Skin epidermis (tissue), 12 donors: ENCODE measurements around the gene CLPTM1L.

ENCODE experiments used
- H3K27ac ChIP-seq, 21 experiments: fragments of 200-600 bp; sonication (generic) in 11 of 21; one replicate each; pipeline ENCODE4 v1.5.0; 2020; ENCODE audit warnings: mild to moderate bottlenecking in 3 of 21, inconsistent platforms in 2 of 21, moderate library complexity in 2 of 21
- H3K4me3 ChIP-seq, 7 experiments: fragments of 200-600 bp; sonication (generic) in 2 of 7; one replicate each; pipeline ENCODE4 v1.5.0; 2020; ENCODE audit warnings: inconsistent platforms in 2 of 7, mild to moderate bottlenecking in 2 of 7, moderate library complexity in 1 of 7

Gene CLPTM1L

GRCh38 chr5:1344975-1345838 lies at the start of gene CLPTM1L:
TSS of gene CLPTM1L (minus strand) at chr5:1345099. CDS start at chr5:1344841, 258 bp downstream.
- peak within 1 kb of the TSS; percentile 81 to 96 (median 89) for H3K4me3 ChIP-seq
- peak within 1 kb of the TSS; percentile 82 to 99 (median 94) for H3K27ac ChIP-seq

- no peak overlapping the region for H3K27ac ChIP-seq
- H3K4me3 ChIP-seq: no peak overlapping the region
Observed at GRCh38 chr5:1393571-1394501, 48.9 kb upstream of the CLPTM1L start.

- no peak overlapping the region for H3K27ac ChIP-seq
- H3K4me3 ChIP-seq: no peak overlapping the region
Observed at GRCh38 chr5:1392801-1393565, 48.1 kb upstream of the CLPTM1L start.

- H3K27ac ChIP-seq: no peak overlapping the region
Observed at GRCh38 chr5:1392261-1392660, 47.4 kb upstream of the CLPTM1L start.

GRCh38 chr5:1391691-1392090 lies 46.8 kb upstream of the CLPTM1L start:
- Histone ChIP-seq H3K27ac (no peak overlapping the region), H3K4me3 (no peak overlapping the region)

More at GRCh38 chr5:1392261-1392660, 47.4 kb upstream of the CLPTM1L start:
- no peak overlapping the region for H3K4me3 ChIP-seq

- Histone ChIP-seq H3K4me3 (no peak overlapping the region), H3K27ac (no peak overlapping the region)
Observed at GRCh38 chr5:1390861-1391600, 46.1 kb upstream of the CLPTM1L start.

GRCh38 chr5:1390333-1390732 lies 45.4 kb upstream of the CLPTM1L start:
- Histone ChIP-seq H3K27ac (no peak overlapping the region), H3K4me3 (no peak overlapping the region)

- Histone ChIP-seq H3K27ac (no peak overlapping the region), H3K4me3 (no peak overlapping the region)
Observed at GRCh38 chr5:1388383-1388967, 43.6 kb upstream of the CLPTM1L start.

GRCh38 chr5:1387876-1388275 lies 43.0 kb upstream of the CLPTM1L start:
- H3K4me3 ChIP-seq: no peak overlapping the region
- H3K27ac ChIP-seq: no peak overlapping the region

- no peak overlapping the region for H3K4me3 ChIP-seq
- H3K27ac ChIP-seq: peak overlapping the region in 7 of 21 experiments; percentile 78 to 97 (median 89)
Observed at GRCh38 chr5:1387059-1387755, 42.3 kb upstream of the CLPTM1L start.

GRCh38 chr5:1386274-1386717 lies 41.4 kb upstream of the CLPTM1L start:
- Histone ChIP-seq H3K4me3 (peak overlapping the region; percentile 56 to 72 (median 64)), H3K27ac (peak overlapping the region; percentile 41 to 97 (median 85))

GRCh38 chr5:1385395-1386273 lies 40.7 kb upstream of the CLPTM1L start:
- peak overlapping the region; percentile 56 to 72 (median 64) for H3K4me3 ChIP-seq
- H3K27ac ChIP-seq: peak overlapping the region; percentile 41 to 97 (median 85)

- H3K27ac ChIP-seq: no peak overlapping the region
Observed at GRCh38 chr5:1384521-1384920, 39.6 kb upstream of the CLPTM1L start.

GRCh38 chr5:1383886-1384401 lies 39.0 kb upstream of the CLPTM1L start:
- Histone ChIP-seq H3K4me3 (no peak overlapping the region), H3K27ac (no peak overlapping the region)

More at GRCh38 chr5:1384521-1384920, 39.6 kb upstream of the CLPTM1L start:
- no peak overlapping the region for H3K4me3 ChIP-seq

- no peak overlapping the region for H3K4me3 ChIP-seq
- no peak overlapping the region for H3K27ac ChIP-seq
Observed at GRCh38 chr5:1383344-1383743, 38.4 kb upstream of the CLPTM1L start.

GRCh38 chr5:1382248-1382700 lies 37.4 kb upstream of the CLPTM1L start:
- Histone ChIP-seq H3K27ac (no peak overlapping the region), H3K4me3 (no peak overlapping the region)
